HG03469 (cell line): ENCODE data around the gene HAUS3.
"Not testable (repeated sequence)": the region's sequence is repeated elsewhere in the genome, so short reads cannot be mapped to it uniquely, and the experiment has no call there.

ENCODE experiments used
- ATAC-seq: cut with Tn5 transposase; IDR thresholded peaks from one replicate; pipeline ENCODE4 v1.9.1; 2021; ENCODE audit warnings: mild to moderate bottlenecking, moderate library complexity, moderate number of reproducible peaks; ENCODE audit not compliant: unreplicated experiment

HAUS3 gene

DNA sequence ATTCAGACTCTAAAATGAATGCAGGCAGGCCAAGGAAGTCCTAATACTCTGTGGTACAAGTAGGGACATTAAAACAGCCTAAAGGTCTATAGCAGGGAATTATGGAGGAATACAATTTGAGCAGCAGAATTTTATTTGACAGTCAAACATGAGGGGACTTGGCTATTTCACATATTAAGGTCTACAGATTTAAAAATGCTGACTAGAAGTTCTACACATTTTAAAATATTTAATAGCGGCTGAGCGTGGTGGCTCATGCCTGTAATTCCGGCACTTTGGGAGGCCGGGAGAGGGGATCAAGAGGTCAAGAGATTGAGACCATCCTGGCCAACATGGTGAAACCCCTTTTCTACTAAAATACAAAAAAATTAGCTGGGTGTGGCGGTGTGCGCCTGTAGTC lies 10.8 kb downstream of the HAUS3 start:
- ATAC-seq: no peak

DNA sequence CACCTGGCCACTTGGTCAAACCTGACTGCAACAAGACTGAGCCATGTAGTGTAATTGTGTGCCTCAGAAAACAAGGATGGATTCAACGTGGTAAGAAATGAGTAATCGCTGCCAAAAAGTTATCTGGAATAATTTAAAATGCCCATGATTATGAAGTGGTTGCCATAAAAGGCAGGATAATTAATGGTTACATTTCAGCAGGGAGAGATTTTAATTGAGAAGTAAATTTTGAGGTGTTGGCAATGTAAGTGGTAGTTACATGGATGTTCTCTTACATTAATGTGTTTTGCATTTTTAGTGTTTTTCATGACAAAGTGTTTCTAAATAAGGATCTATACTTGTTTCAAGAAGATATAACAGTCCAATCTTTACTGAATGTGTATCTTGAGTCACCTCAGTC lies 15.7 kb downstream of the HAUS3 start:
- ATAC-seq: no peak

DNA sequence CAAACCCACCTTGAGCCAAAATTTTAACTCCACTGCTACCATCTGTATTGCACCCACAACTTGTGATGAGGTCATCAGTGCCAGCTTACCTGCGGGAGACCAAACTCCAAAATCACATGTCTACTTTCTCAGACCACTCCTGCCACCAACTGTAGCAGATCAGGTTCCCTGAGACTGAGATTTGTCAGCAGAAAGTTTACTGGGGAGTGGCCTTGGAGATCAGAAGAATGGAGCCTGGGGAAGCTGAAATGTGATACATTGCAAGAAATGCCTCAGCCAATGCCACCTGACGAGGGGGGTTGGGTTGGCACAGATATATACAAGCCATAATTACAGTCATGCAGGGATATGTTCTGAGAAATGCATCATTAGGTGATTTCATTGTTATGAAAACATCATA lies 19.1 kb downstream of the HAUS3 start:
- no peak for ATAC-seq

DNA sequence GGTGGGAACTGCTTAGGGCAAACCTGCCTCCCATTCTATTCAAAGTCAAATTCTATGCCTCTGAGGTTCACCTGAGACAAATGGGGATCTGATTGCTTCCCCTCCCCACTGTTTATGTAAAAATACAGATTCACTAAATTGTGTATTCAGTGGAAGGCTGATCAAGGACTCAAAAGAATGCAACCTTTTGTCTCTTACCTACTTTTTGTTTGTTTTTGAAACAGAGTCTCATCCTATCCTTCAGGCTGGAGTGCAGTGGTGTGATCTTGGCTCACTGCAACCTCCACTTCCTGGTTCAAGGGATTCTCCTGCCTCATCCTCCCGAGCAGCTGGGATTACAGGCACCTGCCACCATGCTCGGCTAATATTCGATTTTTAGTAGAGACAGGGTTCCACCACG lies 20.5 kb downstream of the HAUS3 start:
- not testable (repeated sequence) for ATAC-seq

DNA sequence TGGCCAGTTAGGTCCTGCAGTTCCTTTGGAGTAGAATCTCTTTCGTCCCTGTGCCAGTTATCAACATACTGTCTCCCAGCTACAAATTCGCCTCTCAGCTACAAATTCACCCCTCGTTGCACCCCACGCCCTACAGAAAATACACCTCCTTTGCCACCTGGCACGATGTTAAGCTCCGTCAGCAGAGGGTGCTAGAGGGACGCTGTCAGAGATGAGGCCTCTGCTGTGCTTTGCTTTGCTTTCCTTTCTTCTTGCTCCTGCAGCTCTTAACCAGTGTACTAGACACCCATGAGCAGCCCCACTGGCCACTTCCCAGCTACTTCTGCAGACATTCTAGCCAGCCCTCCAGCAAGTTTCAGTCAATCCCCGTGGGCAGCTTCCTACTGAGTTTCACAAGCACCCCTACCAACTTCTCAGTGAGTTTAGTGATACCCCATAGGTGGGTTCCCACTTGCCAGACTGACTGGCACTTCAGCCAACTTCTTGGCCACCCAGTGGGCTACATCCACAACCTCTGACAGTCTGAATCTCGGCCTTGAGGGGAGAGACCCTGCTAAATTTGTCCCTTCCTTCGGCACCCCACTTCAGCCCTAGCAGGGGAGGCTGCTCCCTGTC lies 21.8 kb downstream of the HAUS3 start:
- ATAC-seq: no peak

DNA sequence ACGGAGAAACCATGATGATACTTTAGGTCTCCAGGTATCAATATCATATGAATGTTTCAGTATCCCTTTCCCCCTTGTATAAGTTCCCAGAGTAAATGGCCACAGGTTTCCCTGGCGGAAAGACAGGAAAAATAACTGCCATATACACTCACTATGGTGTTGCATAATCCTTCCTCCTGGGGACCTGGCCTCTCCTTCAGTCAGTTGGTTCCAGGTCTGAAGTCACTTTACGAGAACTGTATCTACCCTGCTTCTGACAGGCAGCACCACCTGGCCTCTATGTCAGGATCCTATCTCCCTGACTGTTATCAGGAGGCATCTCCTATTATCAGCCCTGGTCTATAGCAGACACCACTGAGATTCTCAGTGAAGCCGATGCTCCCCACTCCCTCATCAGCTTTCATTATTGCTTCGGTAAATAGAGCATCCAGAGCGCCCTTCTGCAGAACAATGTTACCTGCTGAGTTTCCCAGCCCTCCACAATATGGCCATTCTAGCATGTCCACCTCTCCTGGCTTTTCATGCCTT lies 22.6 kb downstream of the HAUS3 start:
- ATAC-seq: no peak

DNA sequence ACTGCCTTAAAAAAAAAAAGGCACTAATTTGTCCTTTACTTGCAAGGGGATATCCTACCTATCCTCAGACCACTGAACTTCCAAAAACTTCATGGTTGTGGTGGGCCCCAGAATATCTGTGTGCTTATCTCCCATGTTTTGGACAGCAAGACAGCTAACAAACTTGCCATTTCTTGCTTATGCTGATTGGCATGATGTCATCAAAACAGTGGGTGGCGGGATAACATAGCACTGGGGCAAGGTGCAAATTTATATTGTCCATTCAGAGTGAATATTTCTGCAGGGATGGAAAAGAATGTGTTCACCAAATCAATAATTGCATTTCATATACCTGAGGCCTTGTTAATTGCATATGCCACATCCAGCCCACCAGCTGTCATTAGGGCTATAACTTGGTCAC lies 23.5 kb downstream of the HAUS3 start:
- ATAC-seq: no peak

DNA sequence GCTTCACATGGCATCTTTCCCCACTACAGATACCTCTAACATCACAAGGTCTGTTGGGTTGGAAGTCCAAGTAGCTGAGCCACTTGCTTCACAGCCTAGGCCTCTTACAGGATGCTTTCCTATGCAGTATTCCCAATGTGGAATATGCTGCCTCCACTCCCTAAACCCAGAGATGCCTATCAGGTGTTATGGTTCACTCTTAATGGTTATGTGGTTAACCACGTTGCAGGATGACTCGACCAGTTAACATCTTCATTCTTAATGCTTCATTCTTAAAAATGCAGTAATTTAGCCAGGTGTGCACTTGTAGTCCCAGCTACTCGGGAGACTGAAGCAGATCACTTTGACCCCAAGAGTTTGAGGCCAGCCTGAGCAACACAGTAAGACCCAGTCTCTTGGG lies 24.2 kb downstream of the HAUS3 start:
- no peak for ATAC-seq

DNA sequence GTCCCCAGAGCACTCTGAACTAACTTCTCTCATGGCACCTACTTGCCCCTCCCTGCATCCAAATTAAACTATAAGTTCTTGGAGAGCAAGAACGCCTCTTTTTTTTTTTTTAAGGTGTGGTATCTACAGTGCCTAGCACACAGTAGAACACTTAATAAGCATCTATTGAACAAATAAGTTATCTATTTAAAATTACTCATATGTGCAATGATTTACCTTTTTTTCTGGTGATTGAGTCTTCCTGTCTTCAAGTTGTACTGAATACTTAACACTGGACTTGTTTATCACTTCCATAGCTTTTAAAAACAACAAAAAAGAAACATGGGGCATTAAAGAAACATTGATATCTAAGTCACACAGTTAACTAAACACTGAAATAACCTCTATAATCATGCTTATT lies 29.1 kb downstream of the HAUS3 start:
- ATAC-seq: no peak

DNA sequence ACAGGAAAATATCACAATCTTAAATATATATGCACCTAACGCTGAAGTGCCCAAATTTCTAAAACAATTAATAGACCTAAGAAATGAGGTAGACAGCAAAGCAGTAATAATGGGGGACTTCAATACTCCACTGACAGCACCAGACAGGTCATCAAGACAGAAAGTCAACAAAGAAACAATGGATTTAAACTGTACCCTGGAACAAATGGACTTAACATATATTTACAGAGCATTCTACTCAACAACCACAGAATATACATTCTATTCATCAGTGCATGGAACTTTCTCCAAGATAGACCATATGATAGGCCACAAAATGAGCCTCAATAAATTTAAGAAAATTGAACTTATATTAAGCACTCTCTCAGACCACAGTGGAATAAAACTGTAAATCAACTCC lies 39.1 kb downstream of the HAUS3 start:
- ATAC-seq: not testable (repeated sequence)

DNA sequence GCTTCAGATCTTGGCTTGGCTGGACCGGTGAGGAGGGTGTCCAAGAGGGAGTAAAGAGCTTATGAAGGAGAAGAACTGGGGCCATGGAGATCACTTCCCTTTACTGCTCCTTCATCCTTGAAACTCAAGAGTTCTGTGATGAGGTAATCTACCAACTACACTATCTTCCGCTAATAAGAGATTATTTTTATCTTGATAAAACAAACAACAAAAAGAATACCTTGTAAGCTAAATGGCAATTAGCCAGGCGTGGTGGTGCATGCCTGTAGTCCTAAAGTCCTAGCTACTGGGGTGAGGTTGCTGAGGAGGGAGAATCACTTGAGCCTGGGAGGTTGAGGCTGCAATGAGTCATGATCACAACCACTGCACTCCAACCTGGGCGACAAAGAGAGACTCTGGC lies 47.4 kb downstream of the HAUS3 start:
- ATAC-seq: no peak

DNA sequence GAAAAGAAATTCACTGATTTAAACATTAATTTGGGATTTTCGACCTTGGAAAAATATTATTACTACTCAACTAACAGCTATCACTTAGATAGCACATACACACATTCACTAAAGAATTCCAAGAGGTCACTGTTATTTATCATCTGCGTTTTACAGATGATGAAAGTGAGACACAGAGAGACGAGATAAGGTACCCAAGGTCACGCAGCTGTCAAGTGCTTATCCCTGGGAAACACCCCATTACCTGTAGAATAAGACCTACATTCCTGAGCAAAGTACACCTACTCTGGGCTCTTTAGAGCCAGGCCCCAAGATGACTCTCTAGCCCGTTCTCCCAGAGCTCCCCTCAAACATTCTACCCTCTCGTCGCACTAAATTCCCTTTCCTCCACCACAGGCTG lies 48.6 kb downstream of the HAUS3 start:
- no peak for ATAC-seq

DNA sequence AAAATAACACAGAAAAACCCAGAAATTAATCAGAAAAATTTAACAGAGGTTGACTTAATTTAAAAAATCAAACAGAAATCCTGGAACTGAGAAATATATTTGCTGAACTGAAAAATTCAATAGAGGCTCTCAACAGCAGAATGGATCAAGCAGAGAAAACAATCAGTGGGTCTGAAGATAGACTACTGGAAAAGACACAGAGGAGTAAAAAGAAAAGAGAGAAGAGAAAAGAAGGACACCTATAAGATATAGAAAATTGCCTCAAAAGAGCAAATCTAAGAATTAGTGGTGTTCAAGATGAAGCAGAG lies 55.1 kb downstream of the HAUS3 start:
- ATAC-seq: no peak

DNA sequence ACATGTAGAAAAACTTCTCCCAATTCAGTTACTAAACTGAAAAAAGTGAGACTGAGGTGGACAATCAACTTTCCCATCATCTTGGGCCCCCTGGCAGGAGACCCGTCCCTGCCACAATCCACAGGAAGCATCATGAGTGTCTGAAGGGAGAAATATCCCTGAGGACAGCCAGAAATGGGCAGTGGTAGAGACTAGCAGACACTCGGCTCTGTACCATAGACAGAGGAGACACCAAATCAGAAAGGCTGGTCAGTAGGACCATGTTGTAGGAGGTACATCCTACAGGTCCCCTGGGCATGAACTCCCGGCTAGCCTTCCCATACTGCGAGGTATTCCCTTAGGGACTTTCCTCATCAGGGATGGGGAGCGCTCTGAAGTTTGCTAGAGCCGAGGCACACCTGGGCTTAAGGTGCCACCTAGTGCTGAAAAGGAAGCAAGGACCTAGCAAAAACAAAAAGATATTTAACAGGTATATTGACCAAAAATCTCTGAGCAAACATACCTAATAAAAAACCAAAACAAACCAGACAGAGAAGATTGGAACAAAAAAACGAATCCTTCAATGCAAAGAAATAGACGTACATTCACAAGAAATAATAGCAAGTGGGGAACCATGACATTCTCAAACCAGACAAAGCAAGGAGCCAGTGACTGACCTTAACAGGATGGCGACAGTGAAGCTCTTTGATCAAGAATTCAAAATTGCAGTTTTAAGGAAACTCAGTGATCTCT lies 55.6 kb downstream of the HAUS3 start:
- no peak for ATAC-seq

DNA sequence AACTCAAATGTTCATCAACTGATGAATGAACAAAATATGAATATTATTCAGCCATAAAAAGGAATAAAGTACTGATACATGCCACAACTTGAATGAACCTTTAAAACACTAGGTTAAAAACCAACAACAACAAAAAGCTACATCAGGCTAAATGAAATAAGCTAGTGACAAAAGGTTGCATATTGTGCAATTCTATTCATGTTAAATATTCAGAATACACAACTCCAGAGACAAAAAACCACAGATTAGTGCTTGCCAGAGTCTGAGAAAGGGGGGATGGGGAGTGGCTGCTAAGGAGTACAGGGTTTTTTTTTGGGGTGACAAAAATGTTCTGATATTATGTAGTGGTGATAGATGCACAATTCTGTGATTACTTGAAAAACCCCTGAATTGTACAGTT lies 58.5 kb downstream of the HAUS3 start:
- no peak for ATAC-seq

DNA sequence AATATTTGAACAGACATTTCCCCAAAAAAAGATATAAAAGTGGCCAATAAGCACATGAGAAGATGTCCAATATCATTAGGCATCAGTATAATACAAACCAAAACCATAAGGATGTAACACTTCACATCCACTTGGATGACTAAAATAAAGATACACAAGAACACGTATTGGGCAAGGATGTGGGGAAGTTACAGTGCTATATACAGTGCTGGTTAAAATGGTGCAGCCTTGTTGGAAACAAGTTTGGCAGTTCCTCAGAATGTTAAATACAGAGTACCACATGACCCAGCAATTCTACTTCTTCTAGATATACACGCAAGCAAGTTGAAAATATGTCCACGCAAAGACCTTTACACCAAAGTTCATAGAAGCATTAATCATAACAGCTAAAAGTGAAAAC lies 58.9 kb downstream of the HAUS3 start:
- ATAC-seq: no peak

DNA sequence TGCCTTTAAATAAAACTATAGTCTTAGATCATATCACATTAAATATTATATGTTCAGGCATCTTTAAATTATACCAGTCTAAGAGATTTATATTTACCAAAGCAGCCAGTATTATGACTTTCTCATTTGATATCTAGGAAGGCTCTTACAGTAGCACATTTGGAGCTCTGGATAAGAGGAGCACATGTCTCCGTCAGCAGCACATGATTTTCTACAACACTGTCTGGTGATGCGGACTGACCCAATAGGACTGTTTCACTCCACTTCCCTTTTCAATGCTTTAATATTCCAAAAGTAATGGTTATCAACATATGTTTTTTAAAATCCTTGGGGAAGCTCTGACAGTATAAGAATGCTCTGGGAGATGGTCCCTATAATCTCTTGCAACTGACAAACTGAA lies 61.5 kb downstream of the HAUS3 start:
- no peak for ATAC-seq

DNA sequence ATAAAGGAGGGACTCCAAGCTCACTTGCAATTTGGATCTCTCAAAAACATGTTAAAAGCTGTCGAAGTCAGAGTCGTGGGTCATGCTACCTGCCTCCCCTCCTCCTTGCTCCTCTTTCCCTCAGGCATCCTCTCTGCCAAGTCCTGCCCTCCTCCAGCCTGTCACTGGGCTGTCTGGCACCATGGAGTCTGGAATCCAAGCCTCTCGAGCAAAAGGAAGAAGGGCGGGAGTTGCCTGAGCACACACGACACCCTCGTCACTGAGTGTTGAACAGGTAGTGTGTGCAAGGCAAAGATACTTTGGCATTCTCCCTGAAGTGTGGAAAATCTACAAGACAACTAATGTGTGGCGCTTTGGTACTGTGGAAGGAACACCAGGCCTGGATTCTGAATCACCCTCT lies 62.2 kb downstream of the HAUS3 start:
- ATAC-seq: no peak

DNA sequence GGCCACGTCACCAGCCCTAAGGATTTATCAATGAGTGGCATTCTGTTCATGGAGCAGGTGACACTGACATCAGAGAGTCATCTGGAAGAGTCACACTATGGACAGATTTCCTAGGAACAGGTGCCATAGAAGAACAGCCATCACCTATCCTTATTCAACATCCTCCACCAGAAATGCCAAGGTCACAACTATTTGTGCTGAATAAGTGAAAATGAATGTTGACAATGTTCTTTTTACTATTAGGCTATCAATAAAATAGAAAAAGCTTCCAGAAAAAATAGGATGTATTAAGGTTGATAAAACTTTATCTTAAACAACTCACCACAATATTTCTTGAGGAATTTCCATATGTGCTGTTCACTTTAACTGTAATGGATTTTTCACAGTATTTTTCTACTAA lies 62.9 kb downstream of the HAUS3 start:
- no peak for ATAC-seq
